ENCODE results near the gene FDX1. TPM values are rescaled to one million over a fixed set of nuclear protein-coding genes. Genes with fewer than 3 reads are reported as not detected.
A peak's percentile ranks its signal among the peaks of the same experiment; 100 is the strongest.
"Not testable (repeated sequence)": the region's sequence is repeated elsewhere in the genome, so short reads cannot be mapped to it uniquely, and the experiment has no call there.

Gene FDX1, protein sequence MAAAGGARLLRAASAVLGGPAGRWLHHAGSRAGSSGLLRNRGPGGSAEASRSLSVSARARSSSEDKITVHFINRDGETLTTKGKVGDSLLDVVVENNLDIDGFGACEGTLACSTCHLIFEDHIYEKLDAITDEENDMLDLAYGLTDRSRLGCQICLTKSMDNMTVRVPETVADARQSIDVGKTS
- total RNA-seq (10 to 100 TPM in 3 of 5 experiments, 1 to 10 TPM in 2; 7.7 to 11.2 (median 10.8) TPM), polyA plus RNA-seq (10 to 100 TPM; 12.3 to 18.5 TPM), total RNA-seq (20.2 reads per million, percentile 50 among the genes with 10 or more reads in this experiment)

DNA sequence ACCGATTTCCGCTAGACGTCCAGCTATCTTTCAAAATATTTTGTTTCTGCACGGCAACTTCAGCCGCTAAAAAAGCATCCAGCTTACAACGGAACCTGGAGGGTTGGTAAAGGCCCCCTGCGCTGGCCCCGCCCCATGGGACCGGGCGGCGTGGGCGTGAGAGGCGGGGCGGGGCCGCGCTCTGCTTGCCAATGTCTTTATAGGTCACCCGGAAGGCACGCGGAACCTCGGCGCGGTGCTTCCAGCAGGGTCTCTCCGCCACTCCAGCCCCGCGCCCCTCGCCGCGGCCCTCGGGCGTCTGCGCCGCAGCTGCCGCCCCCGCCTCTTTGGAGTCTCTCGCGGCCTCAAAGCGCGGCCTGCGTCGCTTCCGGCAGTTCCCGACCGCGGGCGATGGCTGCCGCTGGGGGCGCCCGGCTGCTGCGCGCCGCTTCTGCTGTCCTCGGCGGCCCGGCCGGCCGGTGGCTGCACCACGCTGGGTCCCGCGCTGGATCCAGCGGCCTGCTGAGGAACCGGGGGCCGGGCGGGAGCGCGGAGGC lies at the start of gene FDX1:
TSS of gene FDX1 (plus strand) at position 218 of the 536 bp plus-strand sequence. CDS start at position 391, 173 bp downstream.
- Mint-ChIP-seq H3K27me3 (no peaks in the 10 kb centered on the region), H3K4me3 (peak within 1 kb of the TSS; percentile 88 to 98 (median 98)), H3K4me1 (peaks cover 19 to 53% (median 43%) of the 10 kb centered on the region in 7 donors), H3K9me3 (no peaks in the 10 kb centered on the region), H3K27ac (peak within 1 kb of the TSS; percentile 92 to 98 (median 97)), H3K36me3 (peaks cover 0 to 4% (median 0%) of the 10 kb centered on the region in 5 donors)
- peak within 1 kb of the TSS; percentile 87 for H3K27ac ChIP-seq (ENCODE audit: low read depth, low read length)
- DNase-seq, result peak; percentile 74 to 90 (median 82)
- peak; percentile 90 for ATAC-seq
- intact Hi-C loops (cut with micrococcal nuclease), result loop anchor here (1.0 to 10.0 kb wide), 11 partner anchors 228 to 1963 kb away; partner anchors contain the start of genes C11orf65 (in 1 of the 2), CFAP68 (in 1 of the 2), DIXDC1 (in 1 of the 2) and FDXACB1 (in 1 of the 2)
- H3K27me3 ChIP-seq (ENCODE audit: control insufficient read depth in 2 of 2, insufficient read depth in 2 of 2, low read length in 2 of 2), result no peaks in the 10 kb centered on the region
- POLR2A ChIA-PET, result interaction anchor here (0.5 to 1.5 kb wide), 5 partner anchors 14 to 949 kb away, joined by 3 to 9 read pairs (median 3); partner anchors contain the start of gene POU2AF1
- H3K4me1 ChIP-seq (ENCODE audit: control insufficient read depth in 2 of 2, insufficient read depth in 2 of 2, low read length in 2 of 2), result peaks cover 17 to 18% of the 10 kb centered on the region in 2 donors
- peak within 1 kb of the TSS; percentile 91 for H3K4me3 ChIP-seq (ENCODE audit: low read length)
- H3K36me3 ChIP-seq (ENCODE audit: control insufficient read depth in 2 of 3, insufficient read depth in 3 of 3, low read length in 3 of 3), result peaks cover 0 to 4% (median 0%) of the 10 kb centered on the region in 3 experiments
- H3K9me3 ChIP-seq (ENCODE audit: control insufficient read depth in 2 of 3, low read length in 3 of 3), result no peaks in the 10 kb centered on the region
- CTCF ChIA-PET, result interaction anchor here (0.7 to 7.8 kb wide), 3 partner anchors 18 to 229 kb away, joined by 3 to 72 read pairs (median 5); no protein-coding TSS in a partner anchor

DNA sequence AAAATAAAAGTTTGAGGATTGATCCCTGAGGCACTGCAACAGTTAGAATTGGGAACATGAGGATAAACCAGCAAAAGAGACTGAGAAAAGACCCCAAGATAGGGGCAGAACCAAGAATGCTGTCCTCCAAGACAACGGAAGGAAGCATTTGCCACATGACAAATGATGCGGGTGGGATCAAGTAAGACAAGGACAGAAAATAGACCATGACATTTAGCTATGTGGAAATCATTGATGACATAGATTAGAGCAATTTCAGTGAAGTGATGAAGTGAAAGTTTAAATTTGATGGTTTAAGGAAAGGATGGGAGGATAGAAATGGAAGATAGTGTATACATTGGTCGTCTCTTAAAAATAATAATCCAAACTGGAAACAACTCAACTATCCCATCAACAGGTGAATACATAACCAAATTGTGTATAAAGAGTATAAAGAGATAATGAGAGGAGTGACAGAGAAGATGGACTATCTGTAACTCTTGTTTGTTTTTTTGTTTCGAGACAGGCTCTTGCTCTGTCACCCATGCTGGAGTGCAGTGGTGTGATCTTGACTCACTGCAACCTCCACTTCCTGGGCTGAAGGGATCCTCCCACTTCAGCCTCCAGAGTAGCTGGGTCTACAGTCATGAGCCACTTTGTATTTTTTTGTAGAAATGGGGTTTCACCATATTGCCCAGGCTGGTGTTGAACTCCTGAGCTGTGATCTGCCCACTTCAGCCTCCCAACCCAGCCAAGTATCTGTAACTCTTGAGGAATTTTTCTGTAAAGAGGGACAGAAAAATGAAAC lies 48.7 kb upstream of the FDX1 start:
- Mint-ChIP-seq H3K4me3 (no peak overlapping the region), H3K27ac (no peak overlapping the region), H3K9me3 (peaks cover 0 to 8% (median 1%) of the 10 kb centered on the region in 11 donors), H3K4me1 (peaks cover 0 to 6% (median 5%) of the 10 kb centered on the region in 7 donors), H3K36me3 (peaks cover 0 to 10% (median 0%) of the 10 kb centered on the region in 5 donors), H3K27me3 (peaks cover 0 to 6% (median 4%) of the 10 kb centered on the region in 5 donors)
- no peak for ATAC-seq
- CTCF ChIA-PET, result no interaction called here
- H3K27ac ChIP-seq (ENCODE audit: low read depth, low read length), result no peak overlapping the region
- H3K9me3 ChIP-seq (ENCODE audit: control insufficient read depth in 2 of 3, low read length in 3 of 3), result no peaks in the 10 kb centered on the region
- no peak for DNase-seq
- H3K36me3 ChIP-seq (ENCODE audit: control insufficient read depth in 2 of 3, insufficient read depth in 3 of 3, low read length in 3 of 3), result no peaks in the 10 kb centered on the region
- H3K4me1 ChIP-seq (ENCODE audit: control insufficient read depth in 2 of 2, insufficient read depth in 2 of 2, low read length in 2 of 2), result no peaks in the 10 kb centered on the region
- H3K27me3 ChIP-seq (ENCODE audit: control insufficient read depth in 2 of 2, insufficient read depth in 2 of 2, low read length in 2 of 2), result no peaks in the 10 kb centered on the region
- intact Hi-C loops (cut with micrococcal nuclease), result no loop called here
- no peak overlapping the region for H3K4me3 ChIP-seq (ENCODE audit: low read length)
- POLR2A ChIA-PET, result no interaction called here

DNA sequence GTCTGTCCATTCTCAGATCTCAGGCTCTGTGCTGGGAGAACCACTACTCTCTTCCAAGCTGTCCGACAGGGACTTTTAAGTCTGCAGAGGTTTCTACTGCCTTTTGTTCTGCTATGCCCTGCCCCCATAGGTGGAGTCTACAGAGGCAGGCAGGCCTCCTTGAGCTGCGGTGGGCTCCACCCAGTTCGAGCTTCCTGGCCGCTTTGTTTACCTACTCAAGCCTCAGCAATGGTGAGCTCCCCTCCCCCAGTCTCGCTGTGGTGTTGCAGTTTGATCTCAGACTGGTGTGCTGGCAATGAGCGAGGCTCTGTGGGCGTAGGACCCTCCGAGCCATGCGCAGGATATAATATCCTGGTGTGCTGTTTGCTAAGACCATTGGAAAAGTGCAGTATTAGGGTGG lies 41.5 kb upstream of the FDX1 start:
- POLR2A ChIA-PET; ATAC-seq; CTCF ChIA-PET; H3K27ac ChIP-seq (ENCODE audit: low read depth, low read length); H3K4me1 ChIP-seq (ENCODE audit: control insufficient read depth in 2 of 2, insufficient read depth in 2 of 2, low read length in 2 of 2); H3K9me3 ChIP-seq (ENCODE audit: control insufficient read depth in 2 of 3, low read length in 3 of 3); H3K4me3 ChIP-seq (ENCODE audit: low read length); H3K36me3 ChIP-seq (ENCODE audit: control insufficient read depth in 2 of 3, insufficient read depth in 3 of 3, low read length in 3 of 3); intact Hi-C loops (cut with micrococcal nuclease); H3K27me3 ChIP-seq (ENCODE audit: control insufficient read depth in 2 of 2, insufficient read depth in 2 of 2, low read length in 2 of 2): not testable (repeated sequence)
- H3K27ac Mint-ChIP-seq, result peak overlapping the region in 1 of 9 donors; percentile 72
- peaks cover 0 to 31% (median 0%) of the 10 kb centered on the region in 5 donors for H3K36me3 Mint-ChIP-seq
- peaks cover 0 to 19% (median 0%) of the 10 kb centered on the region in 5 donors for H3K27me3 Mint-ChIP-seq
- peaks cover 0 to 32% (median 2%) of the 10 kb centered on the region in 11 donors for H3K9me3 Mint-ChIP-seq
- peak overlapping the region in 3 of 10 donors; percentile 24 to 29 (median 29) for H3K4me3 Mint-ChIP-seq
- peaks cover 0 to 20% (median 0%) of the 10 kb centered on the region in 7 donors for H3K4me1 Mint-ChIP-seq
- peak in 2 of 9 donors; percentile 13 to 16 for DNase-seq

DNA sequence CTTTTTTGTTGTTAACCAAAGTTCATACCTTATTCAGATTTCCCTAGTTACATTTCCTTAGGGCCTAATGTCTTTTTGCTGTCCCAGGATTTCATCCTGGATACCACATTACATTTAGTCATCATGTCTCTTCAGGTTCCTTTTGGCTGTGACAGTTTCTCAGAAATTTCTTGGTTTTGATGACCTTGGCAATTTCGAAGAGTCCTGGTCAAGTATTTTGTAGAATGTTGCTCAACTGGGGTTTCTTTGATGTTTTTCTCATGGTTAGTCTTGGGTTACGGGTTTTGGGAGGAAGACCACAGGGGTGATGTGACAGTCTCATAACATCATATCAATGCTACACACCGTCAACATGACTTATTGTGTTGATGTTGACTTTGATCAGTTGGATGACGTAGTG lies 39.8 kb upstream of the FDX1 start:
- ChIA-PET CTCF (no interaction called here), POLR2A (no interaction called here)
- ATAC-seq (no peak), DNase-seq (no peak)
- intact Hi-C loops (cut with micrococcal nuclease), result no loop called here
- Histone ChIP-seq H3K4me1 (ENCODE audit: control insufficient read depth in 2 of 2, insufficient read depth in 2 of 2, low read length in 2 of 2) (no peaks in the 10 kb centered on the region), H3K27ac (ENCODE audit: low read depth, low read length) (no peak overlapping the region), H3K4me3 (ENCODE audit: low read length) (no peak overlapping the region), H3K36me3 (ENCODE audit: control insufficient read depth in 2 of 3, insufficient read depth in 3 of 3, low read length in 3 of 3) (no peaks in the 10 kb centered on the region), H3K9me3 (ENCODE audit: control insufficient read depth in 2 of 3, low read length in 3 of 3) (no peaks in the 10 kb centered on the region), H3K27me3 (ENCODE audit: control insufficient read depth in 2 of 2, insufficient read depth in 2 of 2, low read length in 2 of 2) (no peaks in the 10 kb centered on the region)
- H3K4me1 Mint-ChIP-seq, result peaks cover 0 to 20% (median 0%) of the 10 kb centered on the region in 7 donors
- peaks cover 0 to 32% (median 0%) of the 10 kb centered on the region in 5 donors for H3K36me3 Mint-ChIP-seq
- H3K27me3 Mint-ChIP-seq, result peaks cover 0 to 22% (median under 1%) of the 10 kb centered on the region in 5 donors
- H3K4me3 Mint-ChIP-seq, result no peak overlapping the region
- no peak overlapping the region for H3K27ac Mint-ChIP-seq
- peaks cover 0 to 32% (median 2%) of the 10 kb centered on the region in 11 donors for H3K9me3 Mint-ChIP-seq

DNA sequence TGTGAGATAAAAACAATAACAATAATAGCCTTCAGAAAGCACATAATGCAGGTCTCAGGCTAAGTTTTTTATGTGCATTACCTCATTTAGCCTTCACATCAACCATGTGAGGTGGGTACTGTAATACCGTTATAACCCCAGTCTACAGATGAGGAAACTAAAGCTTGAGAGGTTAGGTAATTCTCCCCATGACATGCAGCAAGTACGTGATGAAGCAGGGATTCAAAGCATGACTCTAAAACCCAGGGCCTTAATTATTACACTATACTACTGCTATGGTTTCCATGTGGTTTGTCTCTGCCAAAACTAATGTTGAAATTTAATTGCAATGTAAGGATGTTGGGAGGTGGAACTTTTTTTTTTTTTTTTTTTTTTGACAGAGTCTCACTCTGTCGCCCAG lies 37.7 kb upstream of the FDX1 start:
- Mint-ChIP-seq H3K36me3 (peaks cover 0 to 21% (median 4%) of the 10 kb centered on the region in 5 donors), H3K4me1 (peaks cover 0 to 20% (median 0%) of the 10 kb centered on the region in 7 donors), H3K9me3 (peaks cover 0 to 18% (median 6%) of the 10 kb centered on the region in 11 donors), H3K27me3 (peaks cover 0 to 17% (median 8%) of the 10 kb centered on the region in 5 donors), H3K4me3 (no peak overlapping the region), H3K27ac (no peak overlapping the region)
- Histone ChIP-seq H3K27me3 (ENCODE audit: control insufficient read depth in 2 of 2, insufficient read depth in 2 of 2, low read length in 2 of 2) (no peaks in the 10 kb centered on the region), H3K4me3 (ENCODE audit: low read length) (no peak overlapping the region), H3K36me3 (ENCODE audit: control insufficient read depth in 2 of 3, insufficient read depth in 3 of 3, low read length in 3 of 3) (no peaks in the 10 kb centered on the region), H3K9me3 (ENCODE audit: control insufficient read depth in 2 of 3, low read length in 3 of 3) (no peaks in the 10 kb centered on the region), H3K4me1 (ENCODE audit: control insufficient read depth in 2 of 2, insufficient read depth in 2 of 2, low read length in 2 of 2) (no peaks in the 10 kb centered on the region), H3K27ac (ENCODE audit: low read depth, low read length) (no peak overlapping the region)
- POLR2A ChIA-PET, result interaction anchor here (0.6 kb wide), 1 partner anchor 1628 kb away, joined by 3 read pairs; no protein-coding TSS in a partner anchor
- CTCF ChIA-PET, result no interaction called here
- DNase-seq (no peak), ATAC-seq (no peak)
- intact Hi-C loops (cut with micrococcal nuclease), result no loop called here

DNA sequence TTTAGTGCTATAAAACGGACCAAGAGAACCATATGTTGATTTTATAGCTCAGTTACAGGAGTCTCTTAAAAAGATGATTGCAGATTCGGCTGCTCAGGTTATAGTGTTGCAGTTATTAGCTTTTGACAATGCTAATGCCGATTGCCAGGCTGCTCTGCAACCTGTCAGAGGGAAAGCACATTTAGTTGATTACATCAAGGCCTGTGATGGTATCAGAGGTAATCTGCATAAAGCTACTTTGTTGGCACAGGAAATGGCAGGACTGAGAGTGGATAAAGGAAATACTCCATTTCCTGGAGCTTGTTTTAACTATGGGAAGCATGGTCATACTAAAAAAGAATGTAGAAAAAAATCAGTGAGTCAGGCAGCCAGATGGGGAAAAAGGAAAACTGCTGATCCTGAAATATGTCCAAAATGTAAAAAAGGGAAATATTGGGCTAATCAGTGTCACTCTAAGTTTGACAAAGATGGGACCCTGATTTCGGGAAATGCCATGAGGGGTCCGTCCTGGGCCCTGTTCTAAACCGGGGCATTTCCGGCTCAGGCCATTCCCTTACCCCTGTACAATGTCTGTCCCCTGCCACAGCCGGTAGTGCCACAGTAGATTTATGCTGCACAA lies 32.0 kb upstream of the FDX1 start:
- H3K36me3 Mint-ChIP-seq; H3K9me3 Mint-ChIP-seq; H3K4me1 ChIP-seq (ENCODE audit: control insufficient read depth in 2 of 2, insufficient read depth in 2 of 2, low read length in 2 of 2); H3K27ac ChIP-seq (ENCODE audit: low read depth, low read length); intact Hi-C loops (cut with micrococcal nuclease); DNase-seq; H3K4me3 ChIP-seq (ENCODE audit: low read length); H3K4me1 Mint-ChIP-seq; H3K9me3 ChIP-seq (ENCODE audit: control insufficient read depth in 2 of 3, low read length in 3 of 3); ATAC-seq; H3K36me3 ChIP-seq (ENCODE audit: control insufficient read depth in 2 of 3, insufficient read depth in 3 of 3, low read length in 3 of 3); CTCF ChIA-PET; H3K27ac Mint-ChIP-seq; POLR2A ChIA-PET; H3K27me3 ChIP-seq (ENCODE audit: control insufficient read depth in 2 of 2, insufficient read depth in 2 of 2, low read length in 2 of 2); H3K4me3 Mint-ChIP-seq: not testable (repeated sequence)
- H3K27me3 Mint-ChIP-seq, result peaks cover 3 to 18% (median 8%) of the 10 kb centered on the region in 5 donors

All from naive thymus-derived CD4-positive, alpha-beta T cell (primary cell).